ENCODE results near the gene CDYL. TPM values are rescaled to one million over a fixed set of nuclear protein-coding genes. Genes with fewer than 3 reads are reported as not detected.

The CDYL gene
- total and polyA plus RNA-seq, 2 of the 4 experiments (the other 2 are of a cell fraction): 14.2 to 92.1 TPM

- CTCF ChIA-PET: interaction anchor here (1.1 kb wide), 1 partner anchor 17 kb away, joined by 3 read pairs; no protein-coding TSS in a partner anchor
- Histone ChIP-seq H2AFZ (replicated peaks; ENCODE audit: low read length, poor library complexity) (no peak overlapping the region), H3K36me3 (ENCODE audit: control insufficient read depth, insufficient read depth, low read length) (no peaks in the 10 kb centered on the region), H3K27me3 (ENCODE audit: control insufficient read depth, insufficient read depth, low read length) (no peaks in the 10 kb centered on the region), H2BK120ac (ENCODE audit: low read depth, low read length) (no peak overlapping the region), H3K14ac (replicated peaks; ENCODE audit: low read depth, low read length) (no peak overlapping the region), H3K56ac (ENCODE audit: extremely low read depth, insufficient read depth, low read length) (no peak overlapping the region), H4K91ac (ENCODE audit: insufficient read depth, low read depth, low read length) (no peak overlapping the region), H3K4me3 (ENCODE audit: insufficient read depth, low read depth, low read length) (no peak overlapping the region), H3K9me1 (ENCODE audit: insufficient read depth, low read length) (peaks cover 10% of the 10 kb centered on the region), H3K9me3 (ENCODE audit: control insufficient read depth, insufficient read depth, low read length) (0 out of 2 replicates have a peak, but pooled peaks cover 2% of the 10 kb centered on the region), H3K18ac (ENCODE audit: low read depth, low read length) (no peak overlapping the region), H4K8ac (ENCODE audit: low read depth in 2 of 2, low read length in 2 of 2) (no peak overlapping the region), H2BK15ac (ENCODE audit: low read depth, low read length) (no peak overlapping the region), H2BK5ac (ENCODE audit: low read depth, low read length, poor library complexity, severe bottlenecking) (no peak overlapping the region), H3K79me1 (ENCODE audit: low read depth in 1 of 2, low read length in 2 of 2) (peaks cover 36 to 56% of the 10 kb centered on the region in 2 experiments), H3K27ac (ENCODE audit: insufficient read depth, low read length) (no peak overlapping the region), H4K20me1 (ENCODE audit: insufficient read depth, low read length) (peaks cover 61% of the 10 kb centered on the region), H3K9ac (ENCODE audit: low read depth, low read length) (no peak overlapping the region), H2BK20ac (ENCODE audit: low read depth, low read length) (no peak overlapping the region), H4K5ac (ENCODE audit: low read depth, low read length) (no peak overlapping the region), H3K23ac (ENCODE audit: low read depth, low read length) (no peak overlapping the region), H2AK5ac (ENCODE audit: low read depth, low read length) (no peak overlapping the region), H3K4me2 (ENCODE audit: low read depth, low read length) (no peak overlapping the region), H3K4me1 (ENCODE audit: control insufficient read depth, insufficient read depth, low read length) (peaks cover 4% of the 10 kb centered on the region), H2AK9ac (replicated peaks; ENCODE audit: low read depth, low read length, poor library complexity) (no peak overlapping the region), H3K4ac (ENCODE audit: low read depth, low read length) (no peak overlapping the region)
- POLR2A ChIA-PET (ENCODE audit: unreplicated experiment): no interaction called here
- dilution Hi-C loops (cut with HindIII; ENCODE audit: low sequenced_read_pairs, unreplicated experiment): no loop called here
- intact Hi-C loops (cut with micrococcal nuclease): no loop called here
- 100% methylated on average over 1 of the region's 5 CpGs; no CpG with 5 or more reads in 1 of the 2 experiments for WGBS, 2 experiments (ENCODE audit: extremely low coverage in 2 of 2, insufficient read length in 1 of 2)
- DNase-seq: no peak
- TF ChIP-seq MAZ (IDR thresholded peaks at IDR 0.05; ENCODE audit: borderline replicate concordance, low read depth, low read length) (no peak), RAD21 (IDR thresholded peaks at IDR 0.05; ENCODE audit: low read length) (no peak), ELK1 (IDR thresholded peaks at IDR 0.05; ENCODE audit: borderline replicate concordance, low read depth, low read length) (no peak), RFX5 (IDR thresholded peaks at IDR 0.05; ENCODE audit: low read depth, low read length) (no peak), CHD1 (IDR thresholded peaks at IDR 0.05; ENCODE audit: low read depth, low read length) (no peak), FOS (IDR thresholded peaks at IDR 0.05; ENCODE audit: low read depth, low read length) (no peak), MXI1 (IDR thresholded peaks at IDR 0.05; ENCODE audit: borderline replicate concordance, low read depth, low read length) (no peak), BHLHE40 (IDR thresholded peaks at IDR 0.05; ENCODE audit: low read depth, low read length) (no peak), CEBPB (IDR thresholded peaks at IDR 0.05; ENCODE audit: low read depth, low read length) (no peak)
- in situ Hi-C loops (cut with MboI; ENCODE audit: low sequenced_read_pairs): no loop called here
- BruUV-seq (replicated peaks): no TSS peak
- ATAC-seq (ENCODE audit: low read depth): no peak
These were observed 95.6 kb downstream of the CDYL start for GRCh38 chr6:4871825-4872224.

All from IMR-90 (cell line).